ENCODE results near the gene ASB2. TPM values are rescaled to one million over a fixed set of nuclear protein-coding genes. Genes with fewer than 3 reads are reported as not detected.

ASB2 gene
- total and polyA plus RNA-seq, 2 of the 8 experiments (the other 6 are each of a cell fraction or from before 2014, with no cell fraction given) = 1.0 to 2.1 TPM

GRCh38 chr14:93991212-93991611, 14.8 kb upstream of the ASB2 start:
- Histone ChIP-seq H3K56ac (replicated peaks; ENCODE audit: insufficient read length, low read depth, low read length) (no peak overlapping the region), H2BK15ac (ENCODE audit: low read length) (no peak overlapping the region), H4K91ac (replicated peaks; ENCODE audit: insufficient read length, low read length) (no peak overlapping the region), H3K9ac (replicated peaks in 1 of 4; ENCODE audit: extremely low read depth in 1 of 4, low read depth in 3 of 4, low read length in 3 of 4) (no peak overlapping the region), H3K14ac (ENCODE audit: insufficient read length) (no peak overlapping the region), H3K79me2 (ENCODE audit: control insufficient read depth in 1 of 2, insufficient read depth in 2 of 2, low read length in 2 of 2) (no peaks in the 10 kb centered on the region), H2BK120ac (replicated peaks; ENCODE audit: low read depth, low read length) (no peak overlapping the region), H2BK20ac (ENCODE audit: low read length) (no peak overlapping the region), H3K23me2 (ENCODE audit: low read depth, low read length) (peaks cover 3% of the 10 kb centered on the region; the same call in 1 of the 2 replicates), H3K4me3 (ENCODE audit: extremely low read depth in 1 of 4, insufficient read depth in 2 of 4, low read depth in 3 of 4, low read length in 4 of 4) (no peak overlapping the region), H2AK5ac (ENCODE audit: low read depth, low read length) (no peak overlapping the region), H2AFZ (ENCODE audit: low read length) (no peak overlapping the region), H3K27ac (ENCODE audit: low read depth, low read length) (no peak overlapping the region), H3K4me1 (replicated peaks in 1 of 4; ENCODE audit: control insufficient read depth in 3 of 4, insufficient read depth in 4 of 4, low read length in 3 of 4) (peaks cover 0 to 14% (median 4%) of the 10 kb centered on the region in 4 experiments; a peak in 4 of 7 replicates), H4K8ac (ENCODE audit: extremely low read depth, insufficient read depth, low read length) (no peak overlapping the region), H3K18ac (ENCODE audit: extremely low read depth, low read length) (no peak overlapping the region), H2BK5ac (ENCODE audit: low read depth, low read length) (no peak overlapping the region), H4K20me1 (replicated peaks in 1 of 2; ENCODE audit: control insufficient read depth in 1 of 2, insufficient read depth in 2 of 2, low read length in 2 of 2) (no peaks in the 10 kb centered on the region), H3K79me1 (ENCODE audit: low read depth, low read length) (no peaks in the 10 kb centered on the region), H3K4me2 (ENCODE audit: insufficient read depth in 1 of 2, low read depth in 2 of 2, low read length in 2 of 2) (no peak overlapping the region), H2BK12ac (ENCODE audit: low read depth, low read length) (no peak overlapping the region), H3K23ac (ENCODE audit: insufficient read length) (no peak overlapping the region), H3K36me3 (ENCODE audit: control insufficient read depth in 2 of 4, insufficient read depth in 4 of 4, low read length in 3 of 4) (no peaks in the 10 kb centered on the region), H3K9me3 (ENCODE audit: insufficient read depth in 2 of 2, low read depth in 1 of 2, low read length in 1 of 2) (no peaks in the 10 kb centered on the region), H4K5ac (ENCODE audit: insufficient read length, low read depth, low read length) (no peak overlapping the region), H3K27me3 (replicated peaks in 1 of 4; ENCODE audit: control insufficient read depth in 3 of 4, extremely low read depth in 1 of 4, insufficient read depth in 3 of 4, low read length in 3 of 4) (no peaks in the 10 kb centered on the region), H3K4ac (replicated peaks; ENCODE audit: insufficient read length, low read depth, low read length) (no peak overlapping the region)
- POLR2A ChIA-PET (ENCODE audit: partially characterized antibody) = interaction anchor here (1.7 kb wide), 1 partner anchor 55 kb away, joined by 6 read pairs; no protein-coding TSS in a partner anchor
- FAIRE-seq (no peak), DNase-seq (ENCODE audit: low read depth in 1 of 2, low spot score in 2 of 2) (no peak)
- CTCF ChIA-PET (ENCODE audit: partially characterized antibody) = interaction anchor here (0.6 to 20.5 kb wide), 8 partner anchors 9 to 50 kb away, joined by 3 to 484 read pairs (median 8); partner anchors contain the start of gene ASB2
- WGBS, 2 experiments (ENCODE audit: extremely low coverage in 1 of 2, insufficient coverage in 1 of 2, insufficient read length in 1 of 2, insufficient replicate concordance in 2 of 2, low coverage in 1 of 2, low lambda C conversion rate in 2 of 2, missing lambda C conversion rate in 1 of 2) = 90% methylated on average over 10 of the region's 10 CpGs; no CpG with 5 or more reads in 1 of the 2 experiments
- no peak for TF ChIP-seq SIN3A (conservative IDR thresholded peaks at IDR 0.05 in 1 of 2, IDR thresholded peaks at IDR 0.05 in 1 of 2; ENCODE audit: low read depth in 1 of 2, low read length in 2 of 2)
- TF ChIP-seq RFX5 (IDR thresholded peaks at IDR 0.05; ENCODE audit: borderline replicate concordance, low read depth, low read length) = no peak
- TF ChIP-seq KDM1A (IDR thresholded peaks at IDR 0.05; ENCODE audit: borderline replicate concordance, low read length) = no peak
- TF ChIP-seq HDAC6 (IDR thresholded peaks at IDR 0.05; ENCODE audit: low read depth, low read length) = no peak
- TF ChIP-seq USF2 (IDR thresholded peaks at IDR 0.05; ENCODE audit: low read length) = no peak
- TF ChIP-seq E2F6 (IDR thresholded peaks at IDR 0.05) = no peak
- no peak for TF ChIP-seq CHD1 (IDR thresholded peaks at IDR 0.05; ENCODE audit: low read depth, low read length)
- TF ChIP-seq CEBPB (IDR thresholded peaks at IDR 0.05; ENCODE audit: low read depth, low read length) = no peak
- no peak for TF ChIP-seq POLR2A (IDR thresholded peaks at IDR 0.05; ENCODE audit: control extremely low read depth in 1 of 2, low read depth in 2 of 2, low read length in 2 of 2)
